HepG2 (cell line): Measurements from ENCODE around the gene HPCAL1. TPM values are rescaled to one million over a fixed set of nuclear protein-coding genes. Genes with fewer than 3 reads are reported as not detected.

ENCODE experiments used
- ATF1 ChIP-seq: IDR thresholded peaks from 2 replicates; pipeline ENCODE4 v1.6.1; 2016; ENCODE audit warnings: mild to moderate bottlenecking, control low read depth
- CBX2 ChIP-seq, 2 experiments: fragments of 200-600 bp in 1 of 2; sonication (generic); formaldehyde crosslinking in 1 of 2; IDR thresholded peaks; 2 replicates each; pipeline versions ENCODE4 v1.7.0 to v1.8.1; 2018 to 2022; ENCODE audit warnings: low read depth in 2 of 2, low read length in 1 of 2, mild to moderate bottlenecking in 1 of 2, missing genetic modification reagents in 1 of 2
- GATAD1 ChIP-seq: IDR thresholded peaks from 2 replicates; pipeline ENCODE4 v1.6.1; 2016; ENCODE audit warnings: missing genetic modification reagents, missing compliant biosample characterization
- HMGA1 ChIP-seq: sonication (generic); formaldehyde crosslinking; conservative IDR thresholded peaks from 2 replicates; pipeline ENCODE4 v1.4.0; 2020; ENCODE audit warnings: missing genetic modification reagents
- JARID2 ChIP-seq: sonication (generic); formaldehyde crosslinking; IDR thresholded peaks from 2 replicates; pipeline ENCODE4 v1.8.1; 2023; ENCODE audit warnings: missing genetic modification reagents, inconsistent platforms; ENCODE audit not compliant: insufficient replicate concordance
- JUND ChIP-seq: sonication (generic); formaldehyde crosslinking; IDR thresholded peaks from 2 replicates; pipeline ENCODE4 v1.8.0; 2022; ENCODE audit warnings: mild to moderate bottlenecking, missing genetic modification reagents
- POLR2G ChIP-seq: fragments of 200-400 bp; formaldehyde crosslinking; IDR thresholded peaks from 2 replicates; pipeline ENCODE4 v1.6.1; 2018; ENCODE audit warnings: mild to moderate bottlenecking, low read depth, low read length, moderate library complexity
- REPIN1 ChIP-seq: sonication (generic); formaldehyde crosslinking; IDR thresholded peaks from 2 replicates; pipeline ENCODE4 v1.8.0; 2022; ENCODE audit warnings: missing genetic modification reagents, low read depth, mild to moderate bottlenecking, borderline replicate concordance
- RFX3 ChIP-seq: IDR thresholded peaks from 2 replicates; pipeline ENCODE4 v1.6.1; 2016; ENCODE audit warnings: missing biosample characterization, missing genetic modification reagents
- RNF2 ChIP-seq: fragments of 450-650 bp; conservative IDR thresholded peaks from 2 replicates; pipeline ENCODE4 v1.6.1; 2016; ENCODE audit warnings: low read depth
- ZBTB38 ChIP-seq: sonication (generic); formaldehyde crosslinking; IDR thresholded peaks from 2 replicates; pipeline ENCODE4 v1.5.1; 2020; ENCODE audit warnings: mild to moderate bottlenecking, missing genetic modification reagents
- ZNF414 ChIP-seq: sonication (generic); formaldehyde crosslinking; IDR thresholded peaks from 2 replicates; pipeline ENCODE4 v1.5.0; 2020; ENCODE audit warnings: missing genetic modification reagents
- ZNF430 ChIP-seq: sonication (generic); formaldehyde crosslinking; IDR thresholded peaks from 2 replicates; pipeline ENCODE4 v1.9.0; 2021; ENCODE audit warnings: mild to moderate bottlenecking, missing genetic modification reagents
- ZNF432 ChIP-seq: sonication (generic); formaldehyde crosslinking; IDR thresholded peaks from 2 replicates; pipeline ENCODE4 v1.5.0; 2020; ENCODE audit warnings: missing genetic modification reagents, mild to moderate bottlenecking, borderline replicate concordance
- ZNF530 ChIP-seq: sonication (generic); formaldehyde crosslinking; IDR thresholded peaks from 2 replicates; pipeline ENCODE4 v1.5.0; 2020; ENCODE audit warnings: low read depth, mild to moderate bottlenecking, missing genetic modification reagents
- ZNF558 ChIP-seq: sonication (generic); formaldehyde crosslinking; IDR thresholded peaks from 2 replicates; pipeline ENCODE4 v1.9.0; 2022; ENCODE audit warnings: mild to moderate bottlenecking, missing genetic modification reagents, borderline replicate concordance
- ZNF567 ChIP-seq: sonication (generic); formaldehyde crosslinking; IDR thresholded peaks from 2 replicates; pipeline ENCODE4 v1.8.1; 2023; ENCODE audit warnings: mild to moderate bottlenecking, missing genetic modification reagents, borderline replicate concordance
- ZNF616 ChIP-seq: sonication (generic); formaldehyde crosslinking; IDR thresholded peaks from 2 replicates; pipeline ENCODE4 v1.5.0; 2020; ENCODE audit warnings: low read depth, mild to moderate bottlenecking, missing genetic modification reagents
- ZNF7 ChIP-seq: IDR thresholded peaks from 2 replicates; pipeline ENCODE4 v1.6.1; 2016; ENCODE audit warnings: missing biosample characterization, missing genetic modification reagents
- polyA plus RNA-seq, 8 experiments: library from polyadenylated mRNA; depleted of rRNA in 3 of 8; stranded (reverse) in 7 of 8; unstranded in 1 of 8; fragments of >200 nt; fragmentation: Illumina TruSeq in 4 of 8; extraction: Trizol in 4 of 8; gene quantifications; 2 replicates each; pipeline versions ENCODE4 v1.2.1 to v1.2.3, GENCODE V29; 2011 to 2016; ENCODE audit warnings: low read depth in 4 of 8, missing spikeins in 1 of 8, mixed read lengths in 1 of 8; ENCODE audit not compliant: insufficient read depth in 1 of 8
- total RNA-seq, 5 experiments: library from RNA; depleted of rRNA; stranded (reverse); fragments of >200 nt; fragmentation: Illumina TruSeq; extraction: Trizol; gene quantifications; 2 replicates each; pipeline ENCODE4 v1.2.3, GENCODE V29; 2016; ENCODE audit warnings: low read depth in 1 of 5
- TF ChIP-seq, protein P1 (sequence below): sonication (generic); formaldehyde crosslinking; IDR thresholded peaks from 2 replicates; pipeline ENCODE4 v1.8.0; 2023; ENCODE audit warnings: mild to moderate bottlenecking, missing genetic modification reagents
- TF ChIP-seq, protein P2 (sequence below): sonication (generic); formaldehyde crosslinking; IDR thresholded peaks from 2 replicates; pipeline ENCODE4 v1.4.0; 2020; ENCODE audit warnings: mild to moderate bottlenecking, missing genetic modification reagents, borderline replicate concordance
- TF ChIP-seq, protein P3 (sequence below): IDR thresholded peaks from 2 replicates; pipeline ENCODE4 v1.6.1; 2016; ENCODE audit warnings: mild to moderate bottlenecking
- TF ChIP-seq, protein P4 (sequence below): sonication (generic); formaldehyde crosslinking; IDR thresholded peaks from 2 replicates; pipeline ENCODE4 v1.5.0; 2020; ENCODE audit warnings: missing genetic modification reagents

The HPCAL1 gene
- total and polyA plus RNA-seq, 2 of the 13 experiments (the other 11 are each of a cell fraction or from before 2014, with no cell fraction given) = 29.5 to 29.9 TPM

DNA sequence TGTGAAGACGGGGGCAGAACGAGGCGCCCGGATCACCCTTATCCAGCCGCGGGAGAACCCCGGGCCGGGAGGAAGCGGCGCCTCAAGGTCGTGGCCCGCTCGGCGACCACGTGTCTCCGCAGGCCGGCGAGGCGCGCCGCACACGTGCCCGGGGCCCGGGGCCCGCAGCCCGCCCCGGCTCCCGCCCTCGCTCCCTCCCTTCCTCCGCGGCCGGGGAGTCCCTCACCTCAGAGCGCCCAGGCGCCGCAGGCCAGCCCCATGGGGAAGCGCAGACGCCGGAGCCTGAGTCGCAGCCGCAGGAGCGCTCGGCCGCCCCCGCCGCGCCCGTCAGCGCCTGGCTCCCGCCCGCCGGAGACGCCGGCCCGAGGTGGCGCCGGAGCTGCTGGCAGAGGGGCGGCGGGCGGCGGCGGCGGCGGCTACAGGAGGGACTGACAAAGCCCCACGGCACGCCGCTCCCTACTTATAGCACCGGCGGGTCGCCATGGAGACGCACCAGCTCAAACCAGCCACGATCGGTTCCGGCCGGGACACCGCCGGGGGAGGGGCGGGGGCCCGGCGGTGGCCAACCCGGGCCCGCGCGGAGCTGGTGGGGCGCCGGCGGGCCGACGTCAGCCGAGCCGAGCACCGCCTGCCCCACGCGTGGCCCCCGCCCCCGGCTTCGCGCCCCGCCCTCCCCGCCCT, 145.3 kb downstream of the HPCAL1 start, which contains the start of gene ODC1 (continued):
- TF ChIP-seq ATF1 (no peak), JARID2 (CRISPR knock-in tag) (no peak), JUND (CRISPR knock-in tag) (no peak), ZNF567 (CRISPR knock-in tag) (no peak), ZNF616 (CRISPR knock-in tag) (peak; percentile 98), ZNF432 (CRISPR knock-in tag) (no peak), CBX2 (IDR thresholded peaks at IDR 0.05; ENCODE audit: low read depth, low read length) (no peak), CBX2 (CRISPR knock-in tag; IDR thresholded peaks at IDR 0.05; ENCODE audit: low read depth) (no peak), ZNF414 (CRISPR knock-in tag) (no peak), HMGA1 (CRISPR knock-in tag) (no peak), POLR2G (peak; percentile 62; the same call in 1 of the 2 replicates), ZNF430 (CRISPR knock-in tag) (peak; percentile 93), REPIN1 (CRISPR knock-in tag) (peak; percentile 77; the same call in 1 of the 2 replicates), ZNF558 (CRISPR knock-in tag) (peak; percentile 99; the same call in 1 of the 2 replicates), RNF2 (peak; percentile 100), GATAD1 (CRISPR knock-in tag) (no peak), RFX3 (CRISPR knock-in tag) (peak; percentile 73), ZNF7 (CRISPR knock-in tag) (no peak), ZNF530 (CRISPR knock-in tag) (no peak), ZBTB38 (CRISPR knock-in tag) (peak; percentile 84)
- TF ChIP-seq, protein P1, sequence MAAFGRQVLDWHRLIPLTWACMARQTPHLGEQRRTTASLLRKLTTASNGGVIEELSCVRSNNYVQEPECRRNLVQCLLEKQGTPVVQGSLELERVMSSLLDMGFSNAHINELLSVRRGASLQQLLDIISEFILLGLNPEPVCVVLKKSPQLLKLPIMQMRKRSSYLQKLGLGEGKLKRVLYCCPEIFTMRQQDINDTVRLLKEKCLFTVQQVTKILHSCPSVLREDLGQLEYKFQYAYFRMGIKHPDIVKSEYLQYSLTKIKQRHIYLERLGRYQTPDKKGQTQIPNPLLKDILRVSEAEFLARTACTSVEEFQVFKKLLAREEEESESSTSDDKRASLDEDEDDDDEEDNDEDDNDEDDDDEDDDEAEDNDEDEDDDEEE (CRISPR knock-in tag) = peak; percentile 94; the same call in 1 of the 2 replicates
- TF ChIP-seq, protein P2, sequence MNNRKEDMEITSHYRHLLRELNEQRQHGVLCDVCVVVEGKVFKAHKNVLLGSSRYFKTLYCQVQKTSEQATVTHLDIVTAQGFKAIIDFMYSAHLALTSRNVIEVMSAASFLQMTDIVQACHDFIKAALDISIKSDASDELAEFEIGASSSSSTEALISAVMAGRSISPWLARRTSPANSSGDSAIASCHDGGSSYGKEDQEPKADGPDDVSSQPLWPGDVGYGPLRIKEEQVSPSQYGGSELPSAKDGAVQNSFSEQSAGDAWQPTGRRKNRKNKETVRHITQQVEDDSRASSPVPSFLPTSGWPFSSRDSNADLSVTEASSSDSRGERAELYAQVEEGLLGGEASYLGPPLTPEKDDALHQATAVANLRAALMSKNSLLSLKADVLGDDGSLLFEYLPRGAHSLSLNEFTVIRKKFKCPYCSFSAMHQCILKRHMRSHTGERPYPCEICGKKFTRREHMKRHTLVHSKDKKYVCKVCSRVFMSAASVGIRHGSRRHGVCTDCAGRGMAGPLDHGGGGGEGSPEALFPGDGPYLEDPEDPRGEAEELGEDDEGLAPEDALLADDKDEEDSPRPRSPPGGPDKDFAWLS (CRISPR knock-in tag) = no peak
- TF ChIP-seq, protein P3, sequence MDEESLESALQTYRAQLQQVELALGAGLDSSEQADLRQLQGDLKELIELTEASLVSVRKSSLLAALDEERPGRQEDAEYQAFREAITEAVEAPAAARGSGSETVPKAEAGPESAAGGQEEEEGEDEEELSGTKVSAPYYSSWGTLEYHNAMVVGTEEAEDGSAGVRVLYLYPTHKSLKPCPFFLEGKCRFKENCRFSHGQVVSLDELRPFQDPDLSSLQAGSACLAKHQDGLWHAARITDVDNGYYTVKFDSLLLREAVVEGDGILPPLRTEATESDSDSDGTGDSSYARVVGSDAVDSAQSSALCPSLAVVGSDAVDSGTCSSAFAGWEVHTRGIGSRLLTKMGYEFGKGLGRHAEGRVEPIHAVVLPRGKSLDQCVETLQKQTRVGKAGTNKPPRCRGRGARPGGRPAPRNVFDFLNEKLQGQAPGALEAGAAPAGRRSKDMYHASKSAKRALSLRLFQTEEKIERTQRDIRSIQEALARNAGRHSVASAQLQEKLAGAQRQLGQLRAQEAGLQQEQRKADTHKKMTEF (CRISPR knock-in tag) = peak; percentile 78; the same call in 1 of the 2 replicates
- TF ChIP-seq, protein P4, sequence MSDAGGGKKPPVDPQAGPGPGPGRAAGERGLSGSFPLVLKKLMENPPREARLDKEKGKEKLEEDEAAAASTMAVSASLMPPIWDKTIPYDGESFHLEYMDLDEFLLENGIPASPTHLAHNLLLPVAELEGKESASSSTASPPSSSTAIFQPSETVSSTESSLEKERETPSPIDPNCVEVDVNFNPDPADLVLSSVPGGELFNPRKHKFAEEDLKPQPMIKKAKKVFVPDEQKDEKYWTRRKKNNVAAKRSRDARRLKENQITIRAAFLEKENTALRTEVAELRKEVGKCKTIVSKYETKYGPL (CRISPR knock-in tag) = peak; percentile 88; the same call in 1 of the 2 replicates
